Right renal pelvis (tissue), 4 donors: ENCODE measurements around the gene GJB2. TPM values are rescaled to one million over a fixed set of nuclear protein-coding genes. Genes with fewer than 3 reads are reported as not detected.

ENCODE experiments used
- DNase-seq, 4 donors: peaks; one replicate each; pipeline ENCODE4 v3.0.0-alpha.2; 2013; ENCODE audit warnings: low read depth in 4 of 4, low spot score in 3 of 4, missing footprints in 1 of 4
- polyA plus RNA-seq, 4 donors: library from polyadenylated mRNA; unstranded; fragments of 120-200 nt; gene quantifications; one replicate each; pipeline ENCODE4 v1.2.1, GENCODE V29; 2013; ENCODE audit not compliant: insufficient read length in 4 of 4

GJB2 gene
- 1 to 10 TPM; 3.3 to 5.6 (median 4.8) TPM for polyA plus RNA-seq

DNA sequence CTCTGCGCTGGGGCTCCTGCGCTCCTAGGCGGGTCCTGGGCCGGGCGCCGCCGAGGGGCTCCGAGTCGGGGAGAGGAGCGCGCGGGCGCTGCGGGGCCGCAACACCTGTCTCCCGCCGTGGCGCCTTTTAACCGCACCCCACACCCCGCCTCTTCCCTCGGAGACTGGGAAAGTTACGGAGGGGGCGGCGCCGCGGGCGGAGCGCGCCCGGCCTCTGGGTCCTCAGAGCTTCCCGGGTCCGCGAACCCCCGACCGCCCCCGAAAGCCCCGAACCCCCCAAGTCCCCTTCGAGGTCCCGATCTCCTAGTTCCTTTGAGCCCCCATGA, at the start of gene GJB2:
Gene GJB2 (minus strand): TSS at position 103 of the 326 bp plus-strand sequence. CDS start 3,357 bp downstream, outside the sequence.
- no peak for DNase-seq

DNA sequence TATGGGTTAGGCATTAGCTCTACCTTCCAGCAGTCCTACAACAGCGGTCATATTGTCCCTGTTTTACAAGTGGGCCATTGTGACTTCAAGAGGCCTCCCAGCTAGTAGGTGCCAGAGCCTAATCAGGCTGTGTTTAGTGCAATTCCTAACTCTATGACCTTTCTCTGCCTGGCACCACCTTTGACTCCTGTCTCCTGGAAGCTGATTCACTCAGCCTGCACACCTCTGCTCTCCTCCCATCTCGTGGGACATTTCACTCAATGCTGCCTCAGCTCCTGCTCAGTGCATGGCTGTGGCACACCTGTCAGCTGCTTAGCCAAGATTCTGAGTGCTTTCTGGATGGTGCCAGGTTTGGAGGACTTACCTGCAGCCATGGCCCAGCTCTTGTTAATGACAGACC, 48.9 kb upstream of the GJB2 start:
- no peak for DNase-seq

- no peak for DNase-seq
Measured at GRCh38 chr13:20239748-20240147, 47.0 kb upstream of the GJB2 start.

DNA sequence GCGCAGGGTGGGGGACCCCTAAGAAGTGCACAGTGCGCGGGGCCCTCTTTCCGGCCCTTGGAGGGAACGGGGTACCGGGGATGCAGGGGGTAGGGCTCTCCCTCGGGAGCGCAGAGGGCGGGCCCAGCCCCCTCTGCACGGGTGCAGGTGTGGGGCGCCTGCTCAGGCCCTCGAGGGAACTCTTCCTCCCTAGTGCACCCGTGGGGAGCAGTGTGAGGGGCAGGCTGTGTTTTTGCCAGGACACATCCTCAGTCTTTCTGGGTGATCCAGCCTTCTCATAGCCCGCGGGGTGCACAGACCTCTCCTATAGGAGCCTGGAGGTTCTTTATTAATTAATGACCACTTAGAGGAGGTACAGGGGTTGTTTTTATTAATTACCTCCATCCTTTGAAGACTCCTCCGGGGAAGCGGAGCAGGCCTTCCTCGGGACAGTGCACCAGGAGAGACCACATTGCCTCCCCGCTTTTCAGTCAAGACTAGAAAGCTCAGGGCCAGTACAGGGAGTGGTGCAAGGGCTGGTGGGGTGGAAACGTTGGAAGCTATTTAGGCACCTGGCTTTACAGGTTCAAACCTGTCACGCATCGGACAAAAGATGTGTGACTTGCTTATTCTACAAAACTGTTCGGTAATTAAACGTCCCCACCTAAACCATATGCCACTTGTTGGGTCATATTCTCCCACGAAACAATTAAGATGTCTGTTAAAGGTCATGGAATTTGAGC, 40.0 kb upstream of the GJB2 start:
- no peak for DNase-seq

- DNase-seq: peak in 1 of 4 donors; percentile 14
Measured at GRCh38 chr13:20231839-20232555, 39.3 kb upstream of the GJB2 start, which contains the start of gene GJB6. GJB6 (minus strand) TSS chr13:20232319; CDS start chr13:20223480, 8,839 bp downstream.

GRCh38 chr13:20230913-20231838, 38.4 kb upstream of the GJB2 start:
- no peak for DNase-seq

- DNase-seq: no peak
Measured at GRCh38 chr13:20227730-20228129, 35.0 kb upstream of the GJB2 start.

DNA sequence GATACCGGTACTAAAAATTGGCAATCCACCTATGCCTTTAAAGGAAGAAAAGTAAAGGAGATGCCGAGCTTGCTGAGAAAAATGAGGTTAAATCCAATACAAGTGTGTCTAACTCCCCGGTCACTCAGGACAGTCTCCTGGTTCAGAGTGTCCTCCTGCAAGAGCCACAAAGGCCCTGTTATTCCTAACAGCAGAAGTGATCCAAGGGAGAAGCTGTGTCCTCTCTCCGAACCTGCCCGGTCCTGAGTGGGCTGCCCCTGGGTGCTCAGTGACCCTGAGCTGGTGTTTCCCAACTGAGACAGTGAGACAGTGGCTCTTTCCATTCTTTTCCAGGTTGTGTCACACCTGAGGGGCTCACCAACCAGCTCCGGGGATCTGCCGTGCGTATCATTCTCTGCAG, 34.5 kb upstream of the GJB2 start:
- no peak for DNase-seq

DNA sequence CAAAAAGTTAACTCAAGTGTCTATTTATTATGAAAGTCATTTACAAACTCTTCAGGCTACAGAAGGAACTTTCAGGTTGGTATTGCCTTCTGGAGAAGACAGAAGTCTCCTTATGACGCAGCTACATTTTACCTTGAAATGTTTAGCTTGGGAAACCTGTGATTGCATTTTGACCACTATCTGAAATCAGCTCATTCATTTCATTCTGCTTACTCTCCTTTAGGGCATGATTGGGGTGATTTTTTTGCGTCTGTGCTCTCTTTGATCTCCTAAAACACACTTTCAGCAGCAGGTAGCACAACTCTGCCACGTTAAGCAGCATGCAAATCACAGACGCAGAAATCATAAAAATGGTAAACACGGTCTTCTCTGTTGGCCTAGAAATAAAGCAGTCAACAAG, 29.8 kb upstream of the GJB2 start:
- DNase-seq: no peak

GRCh38 chr13:20221772-20222171, 29.0 kb upstream of the GJB2 start:
- no peak for DNase-seq

DNA sequence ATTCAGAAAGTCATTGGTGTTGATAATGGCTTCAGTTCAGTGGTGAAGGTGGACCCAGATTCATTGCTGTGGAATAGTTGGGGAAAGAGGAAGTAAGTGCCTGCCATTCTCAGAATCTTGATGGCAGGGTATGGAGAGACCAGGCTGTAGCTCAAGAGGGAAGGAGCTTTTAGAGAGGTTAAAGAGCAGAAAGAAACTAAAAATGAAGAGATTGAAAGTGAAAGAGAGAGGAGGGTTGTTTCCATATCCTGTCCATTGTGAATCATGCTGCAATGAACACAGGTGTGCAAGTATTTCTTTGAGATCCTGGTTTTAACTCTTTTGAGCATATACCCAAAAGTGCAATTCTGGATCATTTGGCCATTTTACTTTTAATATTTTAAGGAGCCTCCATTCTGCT, 26.8 kb upstream of the GJB2 start:
- DNase-seq: no peak

GRCh38 chr13:20217168-20217567, 24.4 kb upstream of the GJB2 start:
- no peak for DNase-seq

DNA sequence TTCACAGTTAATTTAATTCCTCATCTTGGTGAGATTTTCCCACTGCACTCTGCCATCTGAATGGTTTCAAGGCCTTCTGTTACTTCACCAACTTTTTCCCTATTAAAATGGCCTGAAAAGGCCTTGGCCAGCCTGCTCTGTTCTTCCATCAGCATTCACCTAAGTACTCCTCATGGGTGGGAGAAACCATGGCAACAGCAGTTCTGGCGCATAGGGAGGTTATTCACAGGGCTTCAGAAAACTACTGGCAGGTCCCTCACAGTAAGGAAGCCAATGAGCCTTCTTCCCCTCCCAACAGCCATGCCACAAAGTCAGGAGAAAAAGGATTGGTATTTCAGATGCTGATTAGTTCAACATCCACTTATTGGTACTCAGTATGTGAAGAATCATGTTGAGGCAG, 17.2 kb upstream of the GJB2 start:
- no peak for DNase-seq

GRCh38 chr13:20206698-20207235, 14.0 kb upstream of the GJB2 start:
- no peak for DNase-seq

- no peak for DNase-seq
Measured at GRCh38 chr13:20206065-20206697, 13.4 kb upstream of the GJB2 start.

GRCh38 chr13:20198781-20199180, 6.0 kb upstream of the GJB2 start:
- no peak for DNase-seq

DNA sequence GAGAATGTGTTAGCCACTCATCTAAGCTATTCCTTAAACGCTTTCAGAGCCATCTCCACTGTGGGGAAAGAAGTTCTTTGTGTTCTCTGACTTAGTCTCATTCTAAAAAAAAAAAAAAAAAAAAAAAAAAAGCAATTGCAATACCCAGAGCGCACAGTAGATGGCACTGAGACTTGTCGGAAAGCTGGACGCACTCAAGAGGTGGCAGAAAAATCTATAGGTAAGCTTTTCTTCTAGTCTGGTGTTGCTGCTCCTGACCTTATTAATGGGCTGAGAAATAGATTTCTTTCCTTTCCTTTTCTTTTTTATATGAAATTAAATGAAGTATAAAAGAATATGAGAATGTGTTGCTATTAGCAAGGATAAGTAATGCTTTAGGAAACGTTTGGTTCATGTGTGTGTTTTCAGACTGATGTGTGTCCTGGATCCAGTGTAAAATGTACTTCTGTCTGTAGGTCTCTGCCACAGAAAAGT, 4.7 kb upstream of the GJB2 start:
- DNase-seq: no peak

DNA sequence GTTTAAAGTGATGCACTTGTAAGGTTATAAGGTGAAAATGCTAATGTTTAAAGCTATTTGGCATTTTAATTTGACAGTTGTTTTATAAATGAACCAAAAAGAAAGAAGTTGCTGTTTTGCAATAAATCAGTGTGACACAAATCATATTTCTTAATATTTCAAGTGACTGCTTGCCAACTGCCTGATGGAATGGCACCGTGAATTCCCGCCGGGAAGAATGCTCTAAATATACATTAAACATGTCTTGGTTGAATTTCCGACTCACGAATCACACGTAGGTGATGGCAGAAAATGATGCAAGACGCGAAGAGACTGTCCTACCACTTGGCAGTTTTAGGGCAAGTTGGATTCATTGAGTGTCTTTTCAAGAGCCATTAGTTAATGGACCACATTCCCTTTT, 3.1 kb upstream of the GJB2 start:
- DNase-seq: no peak

GRCh38 chr13:20193907-20194631, 1.3 kb upstream of the GJB2 start:
- no peak for DNase-seq
